OCI-LY7 (cell line): Measurements from ENCODE around the gene NR1H2.

Experiments used
- CTCF ChIP-seq: fragments of 200-600 bp; sonication (generic); conservative IDR thresholded peaks from 2 replicates; pipeline ENCODE4 v1.5.1; 2014; ENCODE audit warnings: mild to moderate bottlenecking, antibody characterized with exemption, low read length, moderate library complexity, mixed read lengths
- EZH2phosphoT487 ChIP-seq: fragments of 200-600 bp; sonication (generic); IDR thresholded peaks from 2 replicates; pipeline ENCODE4 v1.6.1; 2018; ENCODE audit warnings: low read depth, borderline replicate concordance, mild to moderate bottlenecking, mixed run types, antibody characterized with exemption, low read length, moderate library complexity, mixed read lengths

- no peak for TF ChIP-seq CTCF
- no peak for TF ChIP-seq EZH2phosphoT487
Measured at GRCh38 chr19:50419022-50419579, 42.8 kb downstream of the NR1H2 start.
